ENCODE measurements around the gene NEDD9.

The NEDD9 gene

DNA sequence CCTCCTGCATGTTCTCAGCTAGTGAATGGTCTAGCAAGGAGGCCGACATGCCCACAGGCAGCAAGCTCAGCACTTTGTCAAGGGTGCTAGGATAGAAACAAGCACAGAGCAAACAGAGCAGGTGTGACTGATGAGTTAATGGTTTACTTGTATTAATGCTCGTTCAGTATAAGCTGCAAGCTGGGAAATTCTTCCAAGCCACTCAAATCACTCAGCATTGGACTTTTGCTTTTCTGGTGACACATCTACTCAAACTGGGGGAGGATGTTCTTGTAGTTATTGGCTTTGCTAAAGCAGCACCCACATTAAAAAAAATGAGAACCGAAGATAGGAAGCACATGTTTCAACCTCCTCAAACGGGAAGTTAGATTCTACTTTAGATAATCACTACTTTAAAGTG lies 43.1 kb upstream of the NEDD9 start (continued):
- TF ChIP-seq, protein P1, sequence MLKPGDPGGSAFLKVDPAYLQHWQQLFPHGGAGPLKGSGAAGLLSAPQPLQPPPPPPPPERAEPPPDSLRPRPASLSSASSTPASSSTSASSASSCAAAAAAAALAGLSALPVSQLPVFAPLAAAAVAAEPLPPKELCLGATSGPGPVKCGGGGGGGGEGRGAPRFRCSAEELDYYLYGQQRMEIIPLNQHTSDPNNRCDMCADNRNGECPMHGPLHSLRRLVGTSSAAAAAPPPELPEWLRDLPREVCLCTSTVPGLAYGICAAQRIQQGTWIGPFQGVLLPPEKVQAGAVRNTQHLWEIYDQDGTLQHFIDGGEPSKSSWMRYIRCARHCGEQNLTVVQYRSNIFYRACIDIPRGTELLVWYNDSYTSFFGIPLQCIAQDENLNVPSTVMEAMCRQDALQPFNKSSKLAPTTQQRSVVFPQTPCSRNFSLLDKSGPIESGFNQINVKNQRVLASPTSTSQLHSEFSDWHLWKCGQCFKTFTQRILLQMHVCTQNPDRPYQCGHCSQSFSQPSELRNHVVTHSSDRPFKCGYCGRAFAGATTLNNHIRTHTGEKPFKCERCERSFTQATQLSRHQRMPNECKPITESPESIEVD (tag by site-specific recombination; IDR thresholded peaks at IDR 0.05) = no peak
- no peak for TF ChIP-seq ZNF48 (tag by site-specific recombination; IDR thresholded peaks at IDR 0.05)
- TF ChIP-seq, protein P2, sequence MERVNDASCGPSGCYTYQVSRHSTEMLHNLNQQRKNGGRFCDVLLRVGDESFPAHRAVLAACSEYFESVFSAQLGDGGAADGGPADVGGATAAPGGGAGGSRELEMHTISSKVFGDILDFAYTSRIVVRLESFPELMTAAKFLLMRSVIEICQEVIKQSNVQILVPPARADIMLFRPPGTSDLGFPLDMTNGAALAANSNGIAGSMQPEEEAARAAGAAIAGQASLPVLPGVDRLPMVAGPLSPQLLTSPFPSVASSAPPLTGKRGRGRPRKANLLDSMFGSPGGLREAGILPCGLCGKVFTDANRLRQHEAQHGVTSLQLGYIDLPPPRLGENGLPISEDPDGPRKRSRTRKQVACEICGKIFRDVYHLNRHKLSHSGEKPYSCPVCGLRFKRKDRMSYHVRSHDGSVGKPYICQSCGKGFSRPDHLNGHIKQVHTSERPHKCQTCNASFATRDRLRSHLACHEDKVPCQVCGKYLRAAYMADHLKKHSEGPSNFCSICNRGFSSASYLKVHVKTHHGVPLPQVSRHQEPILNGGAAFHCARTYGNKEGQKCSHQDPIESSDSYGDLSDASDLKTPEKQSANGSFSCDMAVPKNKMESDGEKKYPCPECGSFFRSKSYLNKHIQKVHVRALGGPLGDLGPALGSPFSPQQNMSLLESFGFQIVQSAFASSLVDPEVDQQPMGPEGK (tag by site-specific recombination; IDR thresholded peaks at IDR 0.05) = no peak
- TF ChIP-seq, protein P3, sequence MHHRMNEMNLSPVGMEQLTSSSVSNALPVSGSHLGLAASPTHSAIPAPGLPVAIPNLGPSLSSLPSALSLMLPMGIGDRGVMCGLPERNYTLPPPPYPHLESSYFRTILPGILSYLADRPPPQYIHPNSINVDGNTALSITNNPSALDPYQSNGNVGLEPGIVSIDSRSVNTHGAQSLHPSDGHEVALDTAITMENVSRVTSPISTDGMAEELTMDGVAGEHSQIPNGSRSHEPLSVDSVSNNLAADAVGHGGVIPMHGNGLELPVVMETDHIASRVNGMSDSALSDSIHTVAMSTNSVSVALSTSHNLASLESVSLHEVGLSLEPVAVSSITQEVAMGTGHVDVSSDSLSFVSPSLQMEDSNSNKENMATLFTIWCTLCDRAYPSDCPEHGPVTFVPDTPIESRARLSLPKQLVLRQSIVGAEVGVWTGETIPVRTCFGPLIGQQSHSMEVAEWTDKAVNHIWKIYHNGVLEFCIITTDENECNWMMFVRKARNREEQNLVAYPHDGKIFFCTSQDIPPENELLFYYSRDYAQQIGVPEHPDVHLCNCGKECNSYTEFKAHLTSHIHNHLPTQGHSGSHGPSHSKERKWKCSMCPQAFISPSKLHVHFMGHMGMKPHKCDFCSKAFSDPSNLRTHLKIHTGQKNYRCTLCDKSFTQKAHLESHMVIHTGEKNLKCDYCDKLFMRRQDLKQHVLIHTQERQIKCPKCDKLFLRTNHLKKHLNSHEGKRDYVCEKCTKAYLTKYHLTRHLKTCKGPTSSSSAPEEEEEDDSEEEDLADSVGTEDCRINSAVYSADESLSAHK (tag by site-specific recombination; IDR thresholded peaks at IDR 0.05) = no peak
- TF ChIP-seq ZFP69B (tag by site-specific recombination; IDR thresholded peaks at IDR 0.05) = no peak
- TF ChIP-seq GLI2 (tag by site-specific recombination; IDR thresholded peaks at IDR 0.05; ENCODE audit: borderline replicate concordance, low read depth) = no peak
- TF ChIP-seq KLF8 (tag by site-specific recombination; IDR thresholded peaks at IDR 0.05) = no peak

DNA sequence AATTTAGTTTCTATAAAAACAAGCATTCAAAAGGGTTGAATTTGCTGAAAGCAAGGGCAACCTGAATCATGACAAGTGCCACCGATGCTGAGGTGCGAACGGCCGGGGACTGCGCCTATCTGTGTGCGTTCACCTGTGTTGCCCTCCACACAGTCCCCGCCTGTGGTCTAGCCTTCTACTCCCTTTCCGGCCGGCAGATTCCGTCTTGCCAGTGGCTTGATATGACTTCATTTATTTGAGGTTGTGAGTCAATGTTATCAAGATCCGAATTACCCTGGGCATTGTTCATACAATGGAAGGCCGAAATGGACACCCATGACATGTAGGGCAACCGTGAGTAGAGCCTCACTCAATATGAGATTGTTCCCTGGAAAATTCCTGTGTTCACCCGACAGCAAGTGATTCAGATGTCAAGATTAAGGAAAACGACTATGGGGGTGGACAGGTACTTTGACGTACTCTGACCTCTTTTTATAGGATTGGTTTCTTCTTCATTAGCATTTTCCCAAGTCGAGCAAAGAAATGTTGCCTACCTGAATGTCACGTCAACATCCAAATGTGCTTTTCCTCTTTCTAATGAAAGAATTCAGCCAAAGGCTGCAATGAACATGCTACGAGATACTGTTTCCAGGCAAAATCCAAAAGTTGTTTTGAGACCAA lies 41.1 kb upstream of the NEDD9 start:
- Histone ChIP-seq H3K27ac (ENCODE audit: extremely low read depth, low read depth, low read length) (no peak overlapping the region), H3K4me1 (ENCODE audit: control insufficient read depth, insufficient read depth, low read length) (peaks cover 34% of the 10 kb centered on the region), H3K36me3 (ENCODE audit: control insufficient read depth in 2 of 2, insufficient read depth in 1 of 2, low read length in 2 of 2) (no peaks in the 10 kb centered on the region), H3K4me3 (ENCODE audit: low read depth, low read length) (no peak overlapping the region), H3K9me3 (ENCODE audit: control insufficient read depth, insufficient read depth, low read depth, low read length) (no peaks in the 10 kb centered on the region)
- CTCF ChIA-PET = interaction anchor here (0.8 to 1.8 kb wide), 3 partner anchors 101 to 223 kb away, joined by 3 to 5 read pairs (median 4); no protein-coding TSS in a partner anchor
- POLR2A ChIA-PET = no interaction called here
- TF ChIP-seq TRIM28 (IDR thresholded peaks at IDR 0.05; ENCODE audit: borderline replicate concordance, low read length) (no peak), ZNF292 (tag by site-specific recombination; IDR thresholded peaks at IDR 0.05; ENCODE audit: borderline replicate concordance, low read depth) (no peak), ZFP3 (tag by site-specific recombination; IDR thresholded peaks at IDR 0.05; ENCODE audit: low read depth) (no peak), ZBTB48 (tag by site-specific recombination; IDR thresholded peaks at IDR 0.05) (no peak), ZNF549 (tag by site-specific recombination; IDR thresholded peaks at IDR 0.05) (no peak), YY2 (tag by site-specific recombination; IDR thresholded peaks at IDR 0.05) (no peak), ZNF623 (tag by site-specific recombination; IDR thresholded peaks at IDR 0.05) (no peak), ZNF133 (tag by site-specific recombination; IDR thresholded peaks at IDR 0.05) (no peak)
- TF ChIP-seq, protein P2 (tag by site-specific recombination; IDR thresholded peaks at IDR 0.05) = no peak
- TF ChIP-seq, protein P4, sequence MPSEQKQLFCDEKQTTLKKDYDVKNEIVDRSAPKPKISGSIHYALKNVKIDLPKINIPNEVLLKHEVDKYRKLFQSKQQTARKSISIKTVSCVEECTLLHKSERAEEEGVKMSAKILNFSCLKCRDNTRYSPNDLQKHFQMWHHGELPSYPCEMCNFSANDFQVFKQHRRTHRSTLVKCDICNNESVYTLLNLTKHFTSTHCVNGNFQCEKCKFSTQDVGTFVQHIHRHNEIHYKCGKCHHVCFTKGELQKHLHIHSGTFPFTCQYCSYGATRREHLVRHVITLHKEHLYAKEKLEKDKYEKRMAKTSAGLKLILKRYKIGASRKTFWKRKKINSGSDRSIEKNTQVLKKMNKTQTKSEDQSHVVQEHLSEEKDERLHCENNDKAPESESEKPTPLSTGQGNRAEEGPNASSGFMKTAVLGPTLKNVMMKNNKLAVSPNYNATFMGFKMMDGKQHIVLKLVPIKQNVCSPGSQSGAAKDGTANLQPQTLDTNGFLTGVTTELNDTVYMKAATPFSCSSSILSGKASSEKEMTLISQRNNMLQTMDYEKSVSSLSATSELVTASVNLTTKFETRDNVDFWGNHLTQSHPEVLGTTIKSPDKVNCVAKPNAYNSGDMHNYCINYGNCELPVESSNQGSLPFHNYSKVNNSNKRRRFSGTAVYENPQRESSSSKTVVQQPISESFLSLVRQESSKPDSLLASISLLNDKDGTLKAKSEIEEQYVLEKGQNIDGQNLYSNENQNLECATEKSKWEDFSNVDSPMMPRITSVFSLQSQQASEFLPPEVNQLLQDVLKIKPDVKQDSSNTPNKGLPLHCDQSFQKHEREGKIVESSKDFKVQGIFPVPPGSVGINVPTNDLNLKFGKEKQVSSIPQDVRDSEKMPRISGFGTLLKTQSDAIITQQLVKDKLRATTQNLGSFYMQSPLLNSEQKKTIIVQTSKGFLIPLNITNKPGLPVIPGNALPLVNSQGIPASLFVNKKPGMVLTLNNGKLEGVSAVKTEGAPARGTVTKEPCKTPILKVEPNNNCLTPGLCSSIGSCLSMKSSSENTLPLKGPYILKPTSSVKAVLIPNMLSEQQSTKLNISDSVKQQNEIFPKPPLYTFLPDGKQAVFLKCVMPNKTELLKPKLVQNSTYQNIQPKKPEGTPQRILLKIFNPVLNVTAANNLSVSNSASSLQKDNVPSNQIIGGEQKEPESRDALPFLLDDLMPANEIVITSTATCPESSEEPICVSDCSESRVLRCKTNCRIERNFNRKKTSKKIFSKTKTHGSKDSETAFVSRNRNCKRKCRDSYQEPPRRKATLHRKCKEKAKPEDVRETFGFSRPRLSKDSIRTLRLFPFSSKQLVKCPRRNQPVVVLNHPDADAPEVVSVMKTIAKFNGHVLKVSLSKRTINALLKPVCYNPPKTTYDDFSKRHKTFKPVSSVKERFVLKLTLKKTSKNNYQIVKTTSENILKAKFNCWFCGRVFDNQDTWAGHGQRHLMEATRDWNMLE (tag by site-specific recombination; conservative IDR thresholded peaks at IDR 0.05; ENCODE audit: low read depth) = no peak
- TF ChIP-seq, protein P3 (tag by site-specific recombination; IDR thresholded peaks at IDR 0.05) = no peak
- TF ChIP-seq, protein P5, sequence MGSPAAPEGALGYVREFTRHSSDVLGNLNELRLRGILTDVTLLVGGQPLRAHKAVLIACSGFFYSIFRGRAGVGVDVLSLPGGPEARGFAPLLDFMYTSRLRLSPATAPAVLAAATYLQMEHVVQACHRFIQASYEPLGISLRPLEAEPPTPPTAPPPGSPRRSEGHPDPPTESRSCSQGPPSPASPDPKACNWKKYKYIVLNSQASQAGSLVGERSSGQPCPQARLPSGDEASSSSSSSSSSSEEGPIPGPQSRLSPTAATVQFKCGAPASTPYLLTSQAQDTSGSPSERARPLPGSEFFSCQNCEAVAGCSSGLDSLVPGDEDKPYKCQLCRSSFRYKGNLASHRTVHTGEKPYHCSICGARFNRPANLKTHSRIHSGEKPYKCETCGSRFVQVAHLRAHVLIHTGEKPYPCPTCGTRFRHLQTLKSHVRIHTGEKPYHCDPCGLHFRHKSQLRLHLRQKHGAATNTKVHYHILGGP (tag by site-specific recombination; IDR thresholded peaks at IDR 0.05) = no peak
